ENCODE data around the gene ITPKB.
"Not testable (repeated sequence)": the region's sequence is repeated elsewhere in the genome, so short reads cannot be mapped to it uniquely, and the experiment has no call there.

The ITPKB gene

DNA sequence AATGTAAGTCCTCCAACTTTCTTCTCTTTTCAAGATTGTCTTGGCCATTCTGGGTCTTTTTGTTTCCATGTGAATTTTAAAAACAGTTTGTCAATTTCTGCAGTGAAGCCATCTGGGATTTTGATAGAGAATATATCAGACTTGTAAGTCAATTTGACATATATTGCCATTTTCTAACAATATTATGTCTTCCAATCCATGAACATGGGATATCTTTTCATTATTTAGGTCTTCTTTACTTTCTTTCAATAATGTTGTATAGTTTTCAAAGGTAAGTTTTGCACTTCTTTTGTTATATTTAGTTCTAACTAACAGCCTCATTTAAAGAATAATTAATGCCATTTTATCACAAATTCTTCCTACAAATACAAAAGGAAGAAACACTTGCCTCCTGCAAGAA lies 117.1 kb downstream of the ITPKB start:
- H3K27ac ChIP-seq (ENCODE audit: low read depth, low read length), result no peak overlapping the region
- H3K4me3 ChIP-seq (ENCODE audit: low read depth in 1 of 5, low read length in 5 of 5), result no peak overlapping the region
- peaks cover 0 to 8% (median 0%) of the 10 kb centered on the region in 5 donors for H3K9me3 ChIP-seq (ENCODE audit: control insufficient read depth in 5 of 5, low read length in 5 of 5)
- peaks cover 0 to 9% (median 7%) of the 10 kb centered on the region in 5 donors for H3K4me1 ChIP-seq (ENCODE audit: control insufficient read depth in 5 of 5, insufficient read depth in 5 of 5, low read length in 5 of 5)
- no peaks in the 10 kb centered on the region for H3K27me3 ChIP-seq (ENCODE audit: control insufficient read depth in 5 of 5, insufficient read depth in 4 of 5, low read length in 5 of 5)
- no peaks in the 10 kb centered on the region for H3K36me3 ChIP-seq (ENCODE audit: control insufficient read depth in 5 of 5, insufficient read depth in 5 of 5, low read length in 5 of 5)
- no peak overlapping the region for H3K9ac ChIP-seq (ENCODE audit: low read length in 5 of 5)

- Histone ChIP-seq H3K4me3 (ENCODE audit: low read depth in 1 of 5, low read length in 5 of 5) (no peak overlapping the region), H3K27me3 (ENCODE audit: control insufficient read depth in 5 of 5, insufficient read depth in 4 of 5, low read length in 5 of 5) (no peaks in the 10 kb centered on the region), H3K9ac (ENCODE audit: low read length in 5 of 5) (no peak overlapping the region), H3K9me3 (ENCODE audit: control insufficient read depth in 5 of 5, low read length in 5 of 5) (peaks cover 0 to 8% (median 0%) of the 10 kb centered on the region in 5 donors), H3K36me3 (ENCODE audit: control insufficient read depth in 5 of 5, insufficient read depth in 5 of 5, low read length in 5 of 5) (no peaks in the 10 kb centered on the region), H3K4me1 (ENCODE audit: control insufficient read depth in 5 of 5, insufficient read depth in 5 of 5, low read length in 5 of 5) (no peaks in the 10 kb centered on the region), H3K27ac (ENCODE audit: low read depth, low read length) (no peak overlapping the region)
Observed at GRCh38 chr1:226619031-226619430, 120.1 kb downstream of the ITPKB start.

DNA sequence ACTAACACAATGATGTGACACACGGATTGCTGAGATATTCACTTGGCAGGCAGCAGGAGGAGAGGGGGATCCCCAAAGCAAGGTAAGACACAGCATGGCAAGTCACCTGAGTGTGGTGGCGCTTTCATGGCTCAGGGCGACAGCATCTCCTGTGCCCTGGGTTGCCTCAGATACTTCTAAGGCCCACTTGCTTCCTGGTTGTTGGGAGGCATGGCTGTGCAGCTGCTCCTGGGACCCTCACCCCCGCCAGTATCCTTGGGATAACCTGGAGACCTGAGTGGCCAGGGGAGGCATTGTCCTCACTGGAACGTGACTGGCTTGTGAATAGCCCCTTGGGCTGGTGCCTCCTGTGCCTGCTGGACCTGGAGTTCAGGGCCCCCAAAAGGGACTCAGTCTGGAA lies 120.7 kb downstream of the ITPKB start:
- H3K9me3 ChIP-seq (ENCODE audit: control insufficient read depth in 5 of 5, low read length in 5 of 5), result peaks cover 0 to 8% (median 0%) of the 10 kb centered on the region in 5 donors
- no peak overlapping the region for H3K9ac ChIP-seq (ENCODE audit: low read length in 5 of 5)
- H3K36me3 ChIP-seq (ENCODE audit: control insufficient read depth in 5 of 5, insufficient read depth in 5 of 5, low read length in 5 of 5), result no peaks in the 10 kb centered on the region
- no peaks in the 10 kb centered on the region for H3K4me1 ChIP-seq (ENCODE audit: control insufficient read depth in 5 of 5, insufficient read depth in 5 of 5, low read length in 5 of 5)
- no peaks in the 10 kb centered on the region for H3K27me3 ChIP-seq (ENCODE audit: control insufficient read depth in 5 of 5, insufficient read depth in 4 of 5, low read length in 5 of 5)
- no peak overlapping the region for H3K4me3 ChIP-seq (ENCODE audit: low read depth in 1 of 5, low read length in 5 of 5)
- H3K27ac ChIP-seq (ENCODE audit: low read depth, low read length), result no peak overlapping the region

DNA sequence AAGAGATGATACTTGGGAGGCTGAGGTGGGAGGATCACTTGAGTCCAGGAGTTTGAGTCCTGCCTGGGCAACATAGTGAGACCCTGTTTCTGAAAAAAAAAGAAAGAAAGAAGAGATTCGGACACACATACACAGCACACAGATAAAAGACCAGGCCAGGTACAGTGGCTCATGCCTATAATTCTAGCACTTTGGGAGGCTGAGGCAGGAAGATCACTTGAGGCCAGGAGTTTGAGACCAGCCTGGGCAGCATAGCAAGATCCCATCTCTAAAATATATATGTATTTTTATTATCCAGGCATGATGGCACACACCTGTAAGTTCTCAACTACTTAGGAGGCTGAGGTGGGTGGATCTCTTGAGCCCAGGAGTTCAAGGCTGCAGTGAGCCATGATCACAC lies 121.4 kb downstream of the ITPKB start:
- H3K9me3 ChIP-seq (ENCODE audit: control insufficient read depth in 5 of 5, low read length in 5 of 5); H3K27ac ChIP-seq (ENCODE audit: low read depth, low read length); H3K4me3 ChIP-seq (ENCODE audit: low read depth in 1 of 5, low read length in 5 of 5): not testable (repeated sequence)

GRCh38 chr1:226617109-226617508 lies 122.0 kb downstream of the ITPKB start:
- H3K4me3 ChIP-seq (ENCODE audit: low read depth in 1 of 5, low read length in 5 of 5), result no peak overlapping the region
- no peaks in the 10 kb centered on the region for H3K36me3 ChIP-seq (ENCODE audit: control insufficient read depth in 5 of 5, insufficient read depth in 5 of 5, low read length in 5 of 5)
- no peaks in the 10 kb centered on the region for H3K4me1 ChIP-seq (ENCODE audit: control insufficient read depth in 5 of 5, insufficient read depth in 5 of 5, low read length in 5 of 5)
- H3K27ac ChIP-seq (ENCODE audit: low read depth, low read length), result no peak overlapping the region
- H3K9me3 ChIP-seq (ENCODE audit: control insufficient read depth in 5 of 5, low read length in 5 of 5), result peaks cover 0 to 4% (median 0%) of the 10 kb centered on the region in 5 donors
- H3K27me3 ChIP-seq (ENCODE audit: control insufficient read depth in 5 of 5, insufficient read depth in 4 of 5, low read length in 5 of 5), result no peaks in the 10 kb centered on the region
- no peak overlapping the region for H3K9ac ChIP-seq (ENCODE audit: low read length in 5 of 5)

More for the DNA sequence above, 121.4 kb downstream of the ITPKB start:
- not testable (repeated sequence) for H3K36me3 ChIP-seq (ENCODE audit: control insufficient read depth in 5 of 5, insufficient read depth in 5 of 5, low read length in 5 of 5); H3K27me3 ChIP-seq (ENCODE audit: control insufficient read depth in 5 of 5, insufficient read depth in 4 of 5, low read length in 5 of 5); H3K9ac ChIP-seq (ENCODE audit: low read length in 5 of 5); H3K4me1 ChIP-seq (ENCODE audit: control insufficient read depth in 5 of 5, insufficient read depth in 5 of 5, low read length in 5 of 5)

DNA sequence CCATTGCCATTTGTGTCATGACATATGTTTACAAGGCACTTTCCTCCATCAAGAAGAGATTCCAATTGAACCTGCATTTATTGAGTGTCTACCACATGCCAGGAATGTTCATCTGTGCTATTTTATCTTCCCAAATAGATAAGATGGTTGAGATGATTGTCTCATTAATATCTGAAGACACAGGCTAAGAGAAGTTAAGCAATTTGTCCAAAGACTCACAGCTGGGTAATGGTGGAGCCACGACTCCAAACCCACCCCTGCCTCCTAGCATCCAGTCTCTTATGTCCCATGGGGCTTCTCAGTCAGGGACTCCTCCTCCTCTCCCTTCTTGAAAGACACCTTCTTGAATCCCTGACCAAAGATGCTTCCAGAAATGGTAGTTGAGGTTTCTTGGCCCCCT lies 122.4 kb downstream of the ITPKB start:
- Histone ChIP-seq H3K36me3 (ENCODE audit: control insufficient read depth in 5 of 5, insufficient read depth in 5 of 5, low read length in 5 of 5) (no peaks in the 10 kb centered on the region), H3K9ac (ENCODE audit: low read length in 5 of 5) (no peak overlapping the region), H3K27me3 (ENCODE audit: control insufficient read depth in 5 of 5, insufficient read depth in 4 of 5, low read length in 5 of 5) (no peaks in the 10 kb centered on the region), H3K4me3 (ENCODE audit: low read depth in 1 of 5, low read length in 5 of 5) (no peak overlapping the region), H3K4me1 (ENCODE audit: control insufficient read depth in 5 of 5, insufficient read depth in 5 of 5, low read length in 5 of 5) (no peaks in the 10 kb centered on the region), H3K27ac (ENCODE audit: low read depth, low read length) (no peak overlapping the region), H3K9me3 (ENCODE audit: control insufficient read depth in 5 of 5, low read length in 5 of 5) (peaks cover 0 to 3% (median 0%) of the 10 kb centered on the region in 5 donors)

DNA sequence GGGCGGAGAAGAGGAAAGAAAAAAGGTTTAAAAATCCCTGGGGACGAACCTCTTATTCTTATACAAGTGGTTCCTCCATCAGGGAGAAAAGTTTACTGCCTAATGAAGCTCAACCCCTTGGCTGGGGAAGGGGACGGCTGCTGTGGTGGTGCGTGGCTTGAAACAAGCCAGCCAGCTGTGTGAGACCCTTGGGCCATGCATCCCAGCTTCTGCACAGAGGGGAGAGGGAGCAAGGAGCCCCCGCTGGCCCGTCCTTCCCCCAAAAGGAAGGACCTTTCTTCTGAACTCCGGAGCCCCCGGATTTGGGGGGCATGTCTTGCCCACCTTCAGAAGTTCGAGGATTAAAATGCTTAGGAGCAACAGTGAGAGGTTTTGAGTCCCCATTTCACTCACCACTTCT lies 123.2 kb downstream of the ITPKB start:
- Histone ChIP-seq H3K36me3 (ENCODE audit: control insufficient read depth in 5 of 5, insufficient read depth in 5 of 5, low read length in 5 of 5) (no peaks in the 10 kb centered on the region), H3K27ac (ENCODE audit: low read depth, low read length) (no peak overlapping the region), H3K4me3 (ENCODE audit: low read depth in 1 of 5, low read length in 5 of 5) (no peak overlapping the region), H3K9ac (ENCODE audit: low read length in 5 of 5) (no peak overlapping the region), H3K27me3 (ENCODE audit: control insufficient read depth in 5 of 5, insufficient read depth in 4 of 5, low read length in 5 of 5) (no peaks in the 10 kb centered on the region), H3K9me3 (ENCODE audit: control insufficient read depth in 5 of 5, low read length in 5 of 5) (peaks cover 0 to 3% (median 0%) of the 10 kb centered on the region in 5 donors), H3K4me1 (ENCODE audit: control insufficient read depth in 5 of 5, insufficient read depth in 5 of 5, low read length in 5 of 5) (no peaks in the 10 kb centered on the region)

GRCh38 chr1:226611980-226612379 lies 127.1 kb downstream of the ITPKB start:
- H3K27ac ChIP-seq (ENCODE audit: low read depth, low read length); H3K36me3 ChIP-seq (ENCODE audit: control insufficient read depth in 5 of 5, insufficient read depth in 5 of 5, low read length in 5 of 5); H3K9ac ChIP-seq (ENCODE audit: low read length in 5 of 5); H3K27me3 ChIP-seq (ENCODE audit: control insufficient read depth in 5 of 5, insufficient read depth in 4 of 5, low read length in 5 of 5); H3K9me3 ChIP-seq (ENCODE audit: control insufficient read depth in 5 of 5, low read length in 5 of 5); H3K4me3 ChIP-seq (ENCODE audit: low read depth in 1 of 5, low read length in 5 of 5): not testable (repeated sequence)
- H3K4me1 ChIP-seq (ENCODE audit: control insufficient read depth in 5 of 5, insufficient read depth in 5 of 5, low read length in 5 of 5), result peaks cover 4 to 22% (median 13%) of the 10 kb centered on the region in 5 donors

- Histone ChIP-seq H3K4me3 (ENCODE audit: low read depth in 1 of 5, low read length in 5 of 5) (no peak overlapping the region), H3K4me1 (ENCODE audit: control insufficient read depth in 5 of 5, insufficient read depth in 5 of 5, low read length in 5 of 5) (peaks cover 4 to 28% (median 18%) of the 10 kb centered on the region in 5 donors), H3K27ac (ENCODE audit: low read depth, low read length) (no peak overlapping the region)
Observed at GRCh38 chr1:226611301-226611700, 127.8 kb downstream of the ITPKB start.

DNA sequence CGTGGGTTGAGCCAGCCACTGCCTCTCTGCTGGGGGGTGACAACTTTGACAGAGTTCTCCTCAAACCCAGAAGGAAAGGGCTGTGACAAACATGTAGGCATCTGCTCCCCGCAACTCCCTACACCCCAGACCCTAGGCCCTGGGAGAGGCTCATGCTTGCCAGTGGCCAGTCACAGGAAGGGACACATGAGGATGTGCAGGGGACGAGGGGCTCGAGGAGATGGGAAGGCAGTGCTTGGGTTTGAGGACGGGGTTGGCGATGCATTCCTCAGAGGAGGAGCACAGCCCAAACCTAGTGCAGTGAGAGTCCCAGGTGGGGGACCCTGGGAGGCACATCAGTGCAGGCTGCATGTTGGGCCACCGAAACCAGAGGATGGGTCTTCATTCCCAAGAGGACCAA lies 128.4 kb downstream of the ITPKB start:
- no peak overlapping the region for H3K27ac ChIP-seq (ENCODE audit: low read depth, low read length)
- H3K27me3 ChIP-seq (ENCODE audit: control insufficient read depth in 5 of 5, insufficient read depth in 4 of 5, low read length in 5 of 5), result no peaks in the 10 kb centered on the region

More at GRCh38 chr1:226611301-226611700, 127.8 kb downstream of the ITPKB start:
- no peak overlapping the region for H3K9ac ChIP-seq (ENCODE audit: low read length in 5 of 5)
- H3K27me3 ChIP-seq (ENCODE audit: control insufficient read depth in 5 of 5, insufficient read depth in 4 of 5, low read length in 5 of 5), result no peaks in the 10 kb centered on the region
- no peaks in the 10 kb centered on the region for H3K9me3 ChIP-seq (ENCODE audit: control insufficient read depth in 5 of 5, low read length in 5 of 5)
- H3K36me3 ChIP-seq (ENCODE audit: control insufficient read depth in 5 of 5, insufficient read depth in 5 of 5, low read length in 5 of 5), result no peaks in the 10 kb centered on the region

More for the DNA sequence above, 128.4 kb downstream of the ITPKB start:
- Histone ChIP-seq H3K4me3 (ENCODE audit: low read depth in 1 of 5, low read length in 5 of 5) (no peak overlapping the region), H3K9me3 (ENCODE audit: control insufficient read depth in 5 of 5, low read length in 5 of 5) (no peaks in the 10 kb centered on the region), H3K9ac (ENCODE audit: low read length in 5 of 5) (no peak overlapping the region), H3K36me3 (ENCODE audit: control insufficient read depth in 5 of 5, insufficient read depth in 5 of 5, low read length in 5 of 5) (no peaks in the 10 kb centered on the region), H3K4me1 (ENCODE audit: control insufficient read depth in 5 of 5, insufficient read depth in 5 of 5, low read length in 5 of 5) (peaks cover 4 to 34% (median 25%) of the 10 kb centered on the region in 5 donors)

Measured in subcutaneous abdominal adipose tissue (tissue), 5 donors.